ENCODE measurements around the gene AGBL1.
"Not testable (repeated sequence)": the region's sequence is repeated elsewhere in the genome, so short reads cannot be mapped to it uniquely, and the experiment has no call there.

Gene AGBL1

DNA sequence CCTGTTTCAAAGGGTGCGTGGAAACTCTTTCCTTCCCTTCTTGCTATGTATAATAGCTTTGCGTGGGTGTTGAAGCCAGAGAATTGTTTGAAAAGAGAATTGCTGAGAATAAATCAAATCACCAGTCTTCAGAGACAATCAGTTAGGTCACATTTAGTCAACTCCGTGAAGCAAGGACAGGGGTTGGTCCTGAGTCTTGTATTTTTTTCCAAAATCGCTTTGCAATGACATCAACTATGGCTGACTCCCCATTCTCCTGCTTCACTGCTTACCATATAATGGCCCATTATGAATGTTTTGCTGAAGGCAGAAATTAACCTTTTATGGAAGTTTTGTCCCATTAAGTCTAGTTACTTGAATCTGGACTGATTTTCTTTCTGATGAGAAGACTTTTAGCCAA lies 852.8 kb downstream of the AGBL1 start:
- no peak for DNase-seq (ENCODE audit: low read depth, low spot score)

- no peak for DNase-seq (ENCODE audit: low read depth, low spot score)
Observed at GRCh38 chr15:86935841-86936240, 856.2 kb downstream of the AGBL1 start.

DNA sequence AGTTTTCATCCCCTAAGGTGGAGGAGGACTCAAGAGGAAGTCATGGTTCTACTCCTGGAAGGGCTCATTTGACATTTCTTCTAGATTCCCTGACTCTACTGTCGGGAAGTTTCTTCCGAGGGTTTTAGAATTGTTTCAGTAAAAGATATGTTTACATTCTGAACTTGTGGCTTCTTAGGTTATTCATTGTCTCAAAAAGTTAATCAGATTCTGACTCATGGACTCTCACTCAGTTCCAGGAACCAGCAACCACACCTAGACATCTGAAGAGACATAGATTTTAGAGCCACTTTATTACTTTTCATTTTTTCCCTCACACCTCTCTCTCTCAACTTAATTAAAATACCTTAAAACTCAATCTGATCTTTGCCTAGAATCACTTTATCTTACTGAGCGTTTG lies 862.6 kb downstream of the AGBL1 start:
- DNase-seq (ENCODE audit: low read depth, low spot score): no peak

GRCh38 chr15:86948719-86949118 lies 869.0 kb downstream of the AGBL1 start:
- DNase-seq (ENCODE audit: low read depth, low spot score): no peak

GRCh38 chr15:86959254-86959653 lies 879.6 kb downstream of the AGBL1 start:
- no peak for DNase-seq (ENCODE audit: low read depth, low spot score)

DNA sequence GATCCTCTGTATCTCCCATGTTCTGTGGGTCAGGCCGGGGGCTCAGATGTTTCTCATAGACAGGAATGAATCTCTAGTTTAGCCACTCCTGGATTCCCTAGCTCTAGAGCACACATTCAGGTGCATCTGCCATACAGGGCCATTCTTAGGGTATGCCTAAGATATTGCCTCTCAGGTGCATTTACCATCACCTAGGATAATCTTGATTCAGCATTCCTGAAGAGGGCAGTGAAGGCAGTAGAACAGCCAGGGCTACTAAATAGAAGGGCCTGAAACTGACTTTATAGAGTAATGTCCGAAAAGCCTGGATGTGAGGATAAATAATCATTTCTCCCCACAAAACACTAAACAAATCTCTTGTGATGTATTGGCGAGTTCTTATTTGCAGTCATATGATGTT lies 882.0 kb downstream of the AGBL1 start:
- DNase-seq (ENCODE audit: low read depth, low spot score): no peak

DNA sequence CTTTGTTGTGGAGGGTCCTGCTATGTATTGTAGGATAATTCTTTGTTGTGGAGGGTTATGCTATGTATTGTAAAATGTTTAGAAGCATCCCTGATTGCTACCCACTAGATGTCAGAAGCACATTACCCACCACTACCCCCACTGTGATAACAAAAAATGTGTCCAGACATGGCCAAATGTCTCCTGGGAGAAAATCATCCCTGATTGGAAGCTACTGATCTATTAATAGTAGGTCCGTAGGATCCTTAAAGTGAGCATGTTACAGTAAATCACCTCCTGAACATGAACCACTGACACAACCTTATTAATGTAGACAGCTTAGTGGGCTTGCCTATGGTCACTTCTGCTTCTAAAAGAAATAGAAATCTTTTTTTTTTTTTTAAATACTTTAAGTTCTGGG lies 884.6 kb downstream of the AGBL1 start:
- no peak for DNase-seq (ENCODE audit: low read depth, low spot score)

GRCh38 chr15:86968244-86968643 lies 888.6 kb downstream of the AGBL1 start:
- DNase-seq (ENCODE audit: low read depth, low spot score): no peak

GRCh38 chr15:86969364-86969763 lies 889.7 kb downstream of the AGBL1 start:
- DNase-seq (ENCODE audit: low read depth, low spot score): no peak

- DNase-seq (ENCODE audit: low read depth, low spot score): no peak
Observed at GRCh38 chr15:86973284-86973844, 893.7 kb downstream of the AGBL1 start.

DNA sequence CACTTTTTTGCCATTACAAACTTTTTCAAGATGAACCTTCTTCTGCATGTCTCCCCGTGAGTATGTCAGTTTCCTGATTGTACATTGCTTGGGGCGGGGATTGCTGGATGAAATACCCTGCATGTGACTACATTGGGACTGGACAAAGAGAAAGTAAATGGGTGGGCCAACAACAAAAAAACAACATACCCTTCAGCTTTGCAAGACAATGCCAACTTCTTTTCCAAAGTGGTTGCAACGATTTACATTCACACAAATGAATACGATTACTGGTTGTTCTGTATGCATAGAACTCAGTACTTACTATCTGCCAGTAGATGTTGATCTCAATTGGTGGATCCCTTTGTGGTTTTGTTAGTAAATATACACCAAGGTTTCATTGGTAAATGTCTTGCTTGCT lies 908.4 kb downstream of the AGBL1 start:
- DNase-seq (ENCODE audit: low read depth, low spot score): peak; percentile 33

- peak; percentile 1 for DNase-seq (ENCODE audit: low read depth, low spot score)
Observed at GRCh38 chr15:87021751-87022150, 942.1 kb downstream of the AGBL1 start.

DNA sequence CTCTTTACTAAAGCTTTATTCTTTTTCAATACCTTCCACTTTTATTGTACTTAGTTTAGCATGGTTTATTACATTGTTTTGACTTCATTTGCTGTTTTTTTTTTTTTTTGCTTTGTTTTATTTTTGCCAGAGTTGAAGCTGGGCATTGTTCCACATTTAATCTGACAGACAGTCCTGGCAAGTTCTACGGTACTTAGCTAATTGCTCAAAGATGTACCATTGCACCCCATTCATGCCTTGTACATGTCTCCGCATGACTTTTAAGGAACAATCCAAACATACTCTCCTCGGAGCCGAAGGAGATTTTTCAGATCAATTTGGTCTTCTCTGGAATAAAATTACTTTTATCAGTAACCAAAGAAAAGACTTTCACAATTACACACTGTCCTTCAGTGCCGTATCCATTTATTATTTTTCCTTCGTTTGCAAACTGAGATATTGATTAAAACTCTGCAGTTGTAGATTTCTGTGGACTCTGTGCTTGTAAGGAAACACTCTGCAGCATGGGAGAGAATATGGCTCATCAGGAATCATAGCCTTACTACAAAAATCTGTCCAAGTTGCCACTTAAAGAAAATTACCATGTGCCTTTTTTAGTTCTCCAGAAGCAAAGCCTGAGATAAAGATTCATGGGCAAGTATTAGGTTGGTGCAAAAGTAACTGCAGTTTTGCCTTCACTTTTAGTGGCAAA lies 952.0 kb downstream of the AGBL1 start:
- no peak for DNase-seq (ENCODE audit: low read depth, low spot score)

DNA sequence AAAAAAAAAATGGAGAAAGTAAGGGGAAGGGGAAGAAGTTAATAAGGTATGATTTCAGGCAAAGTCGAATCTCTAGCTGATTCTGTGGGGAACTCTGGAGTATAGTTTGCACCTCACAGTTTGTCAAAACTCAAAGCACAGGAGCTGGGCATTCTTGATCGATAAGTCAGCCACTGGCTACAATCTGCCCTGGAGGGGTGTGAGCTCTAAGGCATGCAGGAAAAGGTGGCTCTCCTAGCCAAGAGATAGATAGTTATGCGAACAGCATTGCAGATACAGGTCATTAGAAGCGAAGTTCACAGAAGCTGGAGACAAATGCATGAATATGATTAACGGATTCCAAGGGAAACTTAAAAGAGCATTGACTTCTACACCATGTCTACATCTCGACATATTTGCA lies 952.6 kb downstream of the AGBL1 start:
- DNase-seq (ENCODE audit: low read depth, low spot score): peak; percentile 27

DNA sequence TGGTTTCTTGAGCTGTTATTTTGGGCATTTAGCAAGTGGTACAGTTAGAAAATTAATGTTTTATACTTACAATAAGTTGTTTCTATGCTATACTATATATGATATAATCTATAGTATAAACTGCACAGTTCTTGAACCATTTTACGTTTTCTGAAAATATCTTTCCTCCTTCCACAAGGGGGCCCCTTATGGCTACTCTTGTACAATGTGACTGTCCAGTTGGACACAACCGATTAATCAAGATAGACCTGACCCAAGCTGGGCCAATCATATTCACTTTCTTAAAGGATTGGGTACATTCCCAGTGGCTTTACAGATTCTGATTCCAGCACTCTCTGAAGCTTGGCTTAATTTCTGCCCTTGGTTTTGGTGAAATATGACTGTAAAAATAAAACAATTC lies 953.4 kb downstream of the AGBL1 start:
- no peak for DNase-seq (ENCODE audit: low read depth, low spot score)

- no peak for DNase-seq (ENCODE audit: low read depth, low spot score)
Observed at GRCh38 chr15:87034886-87035285, 955.2 kb downstream of the AGBL1 start.

- DNase-seq (ENCODE audit: low read depth, low spot score): peak; percentile 7
Observed at GRCh38 chr15:87038404-87038803, 958.7 kb downstream of the AGBL1 start.

- DNase-seq (ENCODE audit: low read depth, low spot score): not testable (repeated sequence)
Observed at GRCh38 chr15:87042619-87043018, 962.9 kb downstream of the AGBL1 start.

DNA sequence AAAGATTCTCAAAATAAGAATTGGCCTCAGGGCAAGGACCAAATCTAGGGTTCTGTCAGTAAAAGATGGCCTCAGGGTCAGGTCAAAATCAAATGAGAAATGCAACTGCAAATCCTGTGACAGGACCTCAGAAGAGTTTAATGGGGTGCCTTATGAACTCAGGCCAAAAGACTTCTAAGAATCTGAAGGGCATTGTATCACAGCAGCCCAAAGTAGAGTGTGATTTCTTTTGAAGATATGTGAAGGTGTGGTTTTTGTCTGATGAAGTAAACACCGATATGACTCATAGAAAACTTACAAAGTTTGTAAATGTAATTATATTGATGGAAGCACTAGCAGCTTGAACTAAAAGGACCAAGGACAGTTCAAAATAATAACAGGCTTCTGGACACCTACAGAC lies 966.1 kb downstream of the AGBL1 start:
- no peak for DNase-seq (ENCODE audit: low read depth, low spot score)

DNA sequence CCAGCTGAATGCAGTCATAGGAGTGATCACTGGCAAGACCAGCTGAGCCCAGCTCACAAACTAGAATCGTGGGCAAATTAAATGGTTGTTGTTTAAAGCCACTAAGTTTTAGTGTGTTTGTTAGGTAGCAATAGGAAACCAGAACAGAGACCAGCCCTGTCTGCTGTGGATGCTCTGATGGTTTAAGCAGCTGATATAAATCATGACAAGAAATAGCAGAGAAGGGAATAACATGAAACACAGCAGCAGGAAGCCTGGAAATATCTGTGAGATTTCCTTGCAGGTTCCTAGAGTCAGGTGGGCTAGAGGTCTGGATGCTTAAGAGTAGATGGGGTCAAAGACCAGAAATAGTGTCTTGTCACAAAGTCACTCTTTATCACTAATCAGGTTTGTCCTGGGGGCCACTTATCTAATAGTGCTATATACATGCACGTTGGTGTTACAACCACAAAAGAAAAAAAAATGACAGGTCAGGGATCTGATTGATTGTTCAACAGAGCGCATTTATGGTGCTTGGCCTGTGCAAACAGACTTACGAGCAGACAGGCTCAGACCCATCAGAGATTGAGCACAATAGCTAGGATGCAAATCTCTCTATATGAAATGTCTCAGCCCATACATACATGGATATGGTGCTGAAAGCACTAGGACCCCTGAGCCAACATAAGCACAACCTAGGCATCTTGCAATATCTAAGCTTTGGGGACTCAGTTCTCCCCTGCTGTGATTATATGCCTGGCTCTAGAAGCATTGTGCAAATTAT lies 967.7 kb downstream of the AGBL1 start:
- DNase-seq (ENCODE audit: low read depth, low spot score): no peak

Measured in ELF-1 (cell line).